ENCODE results near the gene CCK.

CCK gene

GRCh38 chr3:42267878-42268277 lies 1.9 kb upstream of the CCK start:
- DNase-seq (ENCODE audit: low read depth), result no peak

GRCh38 chr3:42265059-42265991 lies 660 bp downstream of the CCK start:
- DNase-seq (ENCODE audit: low read depth), result no peak

- DNase-seq (ENCODE audit: low read depth), result no peak
These were observed 1.5 kb downstream of the CCK start for GRCh38 chr3:42264399-42265058.

DNA sequence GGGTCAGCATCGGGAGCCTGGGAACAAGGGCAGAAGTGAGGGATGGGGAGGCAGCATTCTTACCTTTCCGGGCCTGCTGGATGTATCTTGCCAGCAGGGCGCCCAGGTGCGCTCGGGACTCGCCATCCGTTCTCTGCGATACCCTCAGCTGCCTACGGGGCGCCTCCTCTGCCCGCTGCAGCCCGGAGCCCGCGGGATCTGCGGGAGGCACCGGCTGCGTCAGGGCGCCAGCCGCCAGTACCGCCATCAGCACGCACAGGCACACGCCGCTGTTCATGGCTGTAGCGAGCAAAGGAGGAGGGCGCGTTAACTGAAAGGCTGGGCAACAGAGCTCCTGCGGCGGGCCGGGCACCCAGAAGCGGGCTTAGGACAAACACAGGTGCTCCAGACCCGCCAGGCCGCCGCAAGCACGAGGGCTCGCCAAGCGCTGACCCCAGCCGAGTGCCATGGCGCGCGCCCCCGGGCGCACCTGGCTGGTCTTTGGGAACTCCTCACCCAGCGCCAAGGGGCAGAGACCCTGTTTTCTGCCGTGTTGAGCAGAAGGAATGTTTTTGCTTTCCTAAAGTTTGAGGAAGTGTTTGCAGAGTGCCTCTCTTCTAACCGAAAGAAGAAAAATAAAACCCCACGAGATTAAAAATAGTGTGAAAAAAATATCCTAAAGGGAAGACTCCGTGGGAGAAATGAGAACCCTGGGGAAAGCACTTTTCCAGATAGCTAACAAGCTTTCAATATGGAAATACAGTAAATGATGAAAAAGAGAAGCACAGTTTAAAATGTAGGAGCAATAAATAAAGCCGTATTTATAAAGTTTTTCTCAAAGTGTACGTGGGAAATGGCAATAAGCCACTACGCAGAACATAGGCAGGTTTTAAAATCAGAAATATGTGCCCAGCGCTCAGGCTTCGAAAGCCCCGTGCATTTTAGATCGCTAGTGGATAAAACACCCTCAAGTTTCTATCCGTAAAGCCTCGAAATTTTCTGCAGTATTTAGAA lies 2.3 kb downstream of the CCK start:
- DNase-seq (ENCODE audit: low read depth), result no peak

GRCh38 chr3:42262525-42262924 lies 3.5 kb downstream of the CCK start:
- no peak for DNase-seq (ENCODE audit: low read depth)

DNA sequence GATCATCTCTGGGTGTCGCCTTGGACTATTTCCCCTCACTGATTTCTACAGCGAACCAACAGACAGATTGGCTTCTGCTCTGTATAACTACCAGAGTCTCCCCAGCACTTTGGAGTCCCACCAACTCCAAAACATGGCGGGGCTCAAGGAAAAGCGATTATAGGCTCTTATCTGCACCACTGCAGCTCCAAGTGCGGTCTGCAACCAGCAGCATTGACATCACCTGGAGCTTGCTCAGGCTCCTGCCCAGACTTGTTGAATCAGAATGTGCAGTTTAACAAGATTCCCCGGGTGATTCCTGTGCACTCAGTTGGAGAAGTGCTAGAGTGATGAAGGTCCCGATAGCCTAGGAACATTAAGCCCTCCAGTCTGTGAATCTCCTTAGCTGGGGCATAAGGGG lies 9.0 kb downstream of the CCK start:
- DNase-seq (ENCODE audit: low read depth), result no peak

- no peak for DNase-seq (ENCODE audit: low read depth)
These were observed 9.7 kb downstream of the CCK start for GRCh38 chr3:42256135-42256819.

GRCh38 chr3:42254566-42254965 lies 11.4 kb downstream of the CCK start:
- no peak for DNase-seq (ENCODE audit: low read depth)

DNA sequence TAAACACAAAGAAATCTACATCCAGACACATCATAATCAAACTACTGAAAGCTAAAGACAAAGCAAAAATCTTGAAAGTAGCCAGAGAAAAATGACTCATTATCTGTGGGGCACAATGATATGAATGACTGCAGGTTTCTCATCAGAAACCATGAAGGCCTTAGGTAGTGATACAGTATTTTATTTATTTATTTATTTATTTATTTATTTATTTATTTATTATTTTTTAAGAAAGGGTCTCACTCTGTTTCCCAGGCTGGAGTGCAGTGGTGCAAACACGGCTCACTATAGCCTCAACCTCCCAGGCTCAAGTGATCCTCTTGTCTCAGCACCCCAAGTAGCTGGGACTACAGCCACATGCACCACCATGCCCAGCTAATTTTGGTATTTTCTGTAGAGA lies 15.2 kb downstream of the CCK start:
- no peak for DNase-seq (ENCODE audit: low read depth)

- peak; percentile 31 for DNase-seq (ENCODE audit: low read depth)
These were observed 18.4 kb downstream of the CCK start for GRCh38 chr3:42247576-42248027.

- DNase-seq (ENCODE audit: low read depth), result no peak
These were observed 19.9 kb downstream of the CCK start for GRCh38 chr3:42246091-42246490.

DNA sequence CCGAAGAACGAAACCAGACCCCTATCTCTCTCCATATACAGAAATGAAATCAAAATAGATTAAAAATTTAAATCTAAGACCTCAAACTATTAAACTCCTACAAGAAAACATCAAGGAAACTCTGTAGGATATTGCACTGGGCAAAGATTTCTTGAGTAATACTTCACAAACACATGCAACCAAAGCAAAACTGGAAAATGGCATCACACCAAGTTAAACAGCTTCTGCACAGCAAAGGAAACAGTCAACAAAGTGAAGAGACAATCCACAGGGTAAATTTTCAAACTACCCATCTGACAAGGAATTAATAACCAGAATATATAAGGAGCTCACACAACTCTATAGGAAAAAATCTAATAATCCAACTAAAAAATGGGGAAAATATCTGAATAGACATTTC lies 29.4 kb downstream of the CCK start:
- no peak for DNase-seq (ENCODE audit: low read depth)

DNA sequence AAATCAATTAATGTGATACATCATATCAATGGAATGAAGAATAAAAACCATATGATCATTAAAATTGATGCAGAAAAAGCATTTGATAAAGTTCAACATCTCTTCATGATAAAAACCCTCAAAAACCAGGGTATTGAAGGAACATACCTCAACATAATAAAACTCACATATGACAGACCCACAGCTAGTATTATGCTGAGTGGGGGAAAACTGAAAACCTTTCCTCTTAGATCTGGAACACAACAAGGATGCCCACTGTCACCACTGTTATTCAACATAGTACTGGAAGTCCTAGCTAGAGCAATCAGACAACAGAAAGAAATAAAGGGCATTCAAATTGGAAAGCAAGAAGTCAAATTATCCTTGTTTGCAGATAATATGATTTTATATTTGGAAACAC lies 30.5 kb downstream of the CCK start:
- DNase-seq (ENCODE audit: low read depth), result no peak

- DNase-seq (ENCODE audit: low read depth), result no peak
These were observed 35.1 kb downstream of the CCK start for GRCh38 chr3:42230860-42231259.

DNA sequence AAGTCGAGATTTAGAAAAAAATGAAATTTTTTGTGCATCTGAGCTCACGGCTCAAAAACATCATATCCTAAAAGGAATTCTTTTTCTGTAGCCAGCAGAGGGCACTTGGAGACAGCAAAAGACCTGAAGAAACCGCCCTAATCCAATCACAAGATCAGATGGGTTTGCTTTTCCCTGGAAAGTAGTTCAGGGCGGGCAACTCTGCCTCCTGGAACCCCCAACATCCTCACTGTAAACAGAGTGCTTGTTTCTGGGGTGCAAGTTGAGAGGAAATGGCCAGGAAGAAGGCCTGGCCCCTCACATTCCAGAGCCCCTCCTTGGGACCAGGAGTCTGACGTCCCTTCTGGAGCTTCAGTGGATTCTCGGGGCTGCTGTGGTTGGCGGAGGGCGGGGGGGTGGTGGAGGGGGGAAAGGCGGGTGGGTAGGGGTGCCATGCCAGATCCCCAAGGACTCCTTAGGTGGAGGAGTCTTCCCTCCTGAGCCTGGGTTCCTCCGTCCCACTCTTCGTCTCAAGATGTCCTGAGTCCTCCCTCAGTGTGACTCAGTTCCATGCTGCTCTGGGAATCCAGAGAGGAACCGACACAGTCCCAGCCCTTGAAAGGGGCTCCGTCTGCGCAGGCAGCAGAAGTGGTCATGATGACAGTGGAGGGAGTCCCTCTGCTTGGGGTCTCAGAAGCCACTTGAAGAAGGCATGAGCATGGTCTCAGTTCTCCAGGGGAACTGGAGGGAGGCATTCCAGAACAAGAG lies 35.9 kb downstream of the CCK start:
- peak; percentile 49 for DNase-seq (ENCODE audit: low read depth)

DNA sequence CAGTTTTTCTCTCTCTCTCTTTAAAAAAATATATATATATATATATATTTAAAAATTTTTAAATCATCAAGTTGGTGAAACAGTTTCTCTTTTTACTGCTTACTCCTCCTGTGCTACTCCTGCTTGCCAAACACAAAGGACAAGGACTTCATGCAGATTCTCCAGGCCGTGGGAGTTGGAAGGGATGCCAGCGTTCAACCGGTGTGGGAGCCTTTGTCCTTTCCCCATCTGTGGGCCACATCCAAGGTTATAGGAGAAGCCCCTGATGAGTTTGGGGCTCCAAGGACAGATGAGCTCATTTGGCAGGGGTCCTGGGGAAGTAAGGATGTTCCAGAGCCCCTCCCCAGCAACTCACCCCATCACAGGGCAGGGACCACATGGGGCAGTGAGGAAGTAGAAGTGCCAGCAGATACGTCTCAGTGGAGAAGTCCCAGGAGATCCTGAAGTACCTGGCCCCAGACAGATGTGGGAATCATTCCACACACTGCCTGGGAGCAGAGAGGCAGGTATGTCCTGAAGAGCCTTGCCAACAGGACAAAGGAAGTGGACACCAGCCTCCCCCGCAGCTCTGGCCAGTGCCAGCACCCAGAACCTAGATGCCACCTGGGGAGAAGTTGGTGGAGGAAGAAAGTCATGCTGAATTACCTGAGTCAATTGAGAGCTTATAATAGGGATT lies 36.6 kb downstream of the CCK start:
- no peak for DNase-seq (ENCODE audit: low read depth)

DNA sequence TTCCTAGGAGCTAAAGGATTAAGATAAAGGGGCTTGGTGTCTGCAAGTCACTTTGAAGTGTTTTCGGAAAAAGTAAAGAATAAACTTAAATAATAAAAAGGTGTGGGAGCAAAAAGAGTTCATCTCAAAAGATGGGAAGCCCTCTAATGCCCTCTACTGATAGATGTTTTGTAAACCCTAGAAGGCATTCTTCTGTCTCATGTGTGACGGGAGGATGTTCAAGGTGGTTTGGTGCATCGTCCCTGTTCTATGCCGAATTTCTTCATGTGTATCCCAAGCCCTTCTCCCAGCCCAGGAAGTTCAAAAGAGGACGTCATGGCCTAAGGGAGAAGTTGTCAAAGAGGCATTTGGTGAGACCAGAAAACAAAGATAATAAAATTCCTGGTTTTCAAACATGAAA lies 37.2 kb downstream of the CCK start:
- DNase-seq (ENCODE audit: low read depth), result no peak

- no peak for DNase-seq (ENCODE audit: low read depth)
These were observed 39.2 kb downstream of the CCK start for GRCh38 chr3:42226470-42227425.

Data from fibroblast of the conjunctiva (primary cell).